HG03108 (cell line): Measurements from ENCODE around the gene PDE11A.
"Not testable (repeated sequence)": the region's sequence is repeated elsewhere in the genome, so short reads cannot be mapped to it uniquely, and the experiment has no call there.

ENCODE experiments used
- ATAC-seq: cut with Tn5 transposase; IDR thresholded peaks from one replicate; pipeline ENCODE4 v1.9.1; 2021; ENCODE audit warnings: moderate library complexity; ENCODE audit not compliant: unreplicated experiment

The PDE11A gene

DNA sequence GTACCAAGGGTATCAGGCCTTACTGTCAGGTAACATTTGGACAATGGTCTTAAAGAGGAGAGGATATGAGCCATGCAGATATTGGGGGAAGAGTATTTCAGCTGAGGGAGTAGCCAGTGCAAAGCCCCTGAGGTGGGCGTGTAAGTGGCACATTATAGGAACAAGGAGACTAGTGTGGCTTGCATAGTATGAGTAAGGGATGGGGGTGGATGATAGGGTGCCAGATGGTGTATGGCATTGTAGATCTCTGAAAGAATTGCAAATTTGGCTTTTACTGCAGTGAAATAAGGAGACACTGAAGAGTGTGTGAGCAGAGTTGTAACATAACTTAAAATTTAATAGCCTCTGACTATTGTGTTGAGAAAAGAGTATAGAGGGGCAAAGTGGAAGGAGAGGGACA is 244.0 kb downstream of the PDE11A start:
- no peak for ATAC-seq

DNA sequence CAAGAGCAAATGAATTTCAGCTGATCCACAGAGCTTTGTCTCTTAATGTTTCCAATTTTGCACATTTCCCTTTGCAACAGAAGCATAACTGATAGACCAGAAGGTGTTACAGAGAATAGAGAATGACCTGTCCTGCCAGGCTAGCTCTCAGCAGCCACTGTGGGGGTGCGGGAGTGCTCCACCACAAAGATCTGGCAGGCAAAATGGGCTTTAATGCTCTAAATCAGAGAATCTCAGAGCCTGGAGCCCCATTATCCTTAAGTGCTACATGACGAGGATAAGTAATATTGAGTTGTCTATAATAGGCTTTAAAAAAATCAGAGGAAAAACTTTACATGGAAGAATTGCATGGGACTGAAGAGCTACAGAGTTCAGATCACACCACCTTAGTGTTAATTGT is 245.7 kb downstream of the PDE11A start:
- no peak for ATAC-seq

DNA sequence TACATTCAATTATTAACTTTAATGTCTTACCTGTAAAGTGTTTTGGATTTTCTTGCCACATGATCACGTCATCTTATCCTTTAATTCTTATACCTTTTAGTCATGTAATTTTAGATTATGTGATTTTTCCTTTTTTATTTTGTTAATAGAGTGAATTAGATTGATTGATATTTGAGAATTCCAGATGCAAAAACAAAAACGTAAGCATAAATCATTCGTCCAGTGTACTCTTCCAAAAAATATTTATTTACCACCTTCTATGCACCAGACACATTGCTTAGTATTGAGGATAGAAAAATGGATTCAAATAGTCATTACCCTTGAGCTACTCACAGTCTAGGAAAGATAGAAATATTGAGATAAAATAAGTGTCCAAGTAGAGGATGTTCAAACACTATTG is 249.6 kb downstream of the PDE11A start:
- ATAC-seq = no peak

DNA sequence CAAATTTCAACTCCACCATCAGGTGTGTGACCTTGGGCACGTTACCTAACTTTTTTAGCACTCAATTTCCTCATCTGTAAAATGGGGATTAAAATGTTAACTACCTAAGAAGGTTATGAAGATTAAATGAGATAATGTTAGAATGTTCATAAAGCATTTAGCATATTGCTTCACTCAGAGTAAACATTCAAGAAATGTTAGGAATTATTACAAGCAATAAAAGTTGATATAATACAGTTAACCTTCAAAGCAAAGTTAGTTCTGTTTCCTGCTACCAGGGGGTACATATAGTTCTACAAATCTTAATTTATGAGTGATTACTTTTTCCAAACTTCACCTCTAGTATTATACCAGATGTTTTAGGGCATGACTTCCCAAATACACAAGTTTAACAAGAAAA is 254.2 kb downstream of the PDE11A start:
- no peak for ATAC-seq

DNA sequence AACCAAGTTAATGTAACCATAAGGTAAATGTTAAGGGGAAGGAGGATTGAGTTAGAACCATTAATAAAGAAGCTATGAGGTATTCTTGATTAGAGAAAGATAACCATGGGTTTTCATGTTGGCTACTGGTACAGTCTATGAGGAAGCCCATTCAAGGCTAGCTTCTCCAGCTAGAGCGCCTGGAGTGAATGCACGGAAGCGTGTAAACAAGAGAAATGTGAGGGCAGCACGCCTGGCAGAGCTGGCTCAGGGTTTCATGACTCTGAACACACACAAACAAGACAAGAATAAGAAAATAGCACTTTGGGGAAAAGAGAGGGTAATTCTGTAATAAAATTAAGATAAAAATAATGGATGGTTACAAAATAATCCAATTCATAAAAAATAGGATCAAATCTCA is 255.3 kb downstream of the PDE11A start:
- no peak for ATAC-seq

DNA sequence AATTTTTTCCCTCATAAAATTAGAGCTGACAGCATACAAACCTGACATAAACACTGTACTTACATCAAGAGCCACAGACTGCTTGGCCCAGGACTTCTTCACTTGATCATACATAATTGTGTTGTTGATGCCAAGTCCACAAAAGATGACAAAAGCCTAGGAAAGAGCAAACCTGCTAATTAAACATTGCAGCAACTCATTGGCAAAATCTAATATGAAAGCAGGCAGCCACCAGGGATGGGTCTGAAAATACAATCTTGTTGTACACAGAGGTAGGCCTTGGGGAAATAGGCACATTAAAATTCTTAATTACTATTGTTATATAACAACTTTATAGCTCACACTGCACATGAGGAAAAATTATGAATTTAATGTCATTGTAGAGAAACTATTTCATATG is 255.8 kb downstream of the PDE11A start:
- no peak for ATAC-seq

DNA sequence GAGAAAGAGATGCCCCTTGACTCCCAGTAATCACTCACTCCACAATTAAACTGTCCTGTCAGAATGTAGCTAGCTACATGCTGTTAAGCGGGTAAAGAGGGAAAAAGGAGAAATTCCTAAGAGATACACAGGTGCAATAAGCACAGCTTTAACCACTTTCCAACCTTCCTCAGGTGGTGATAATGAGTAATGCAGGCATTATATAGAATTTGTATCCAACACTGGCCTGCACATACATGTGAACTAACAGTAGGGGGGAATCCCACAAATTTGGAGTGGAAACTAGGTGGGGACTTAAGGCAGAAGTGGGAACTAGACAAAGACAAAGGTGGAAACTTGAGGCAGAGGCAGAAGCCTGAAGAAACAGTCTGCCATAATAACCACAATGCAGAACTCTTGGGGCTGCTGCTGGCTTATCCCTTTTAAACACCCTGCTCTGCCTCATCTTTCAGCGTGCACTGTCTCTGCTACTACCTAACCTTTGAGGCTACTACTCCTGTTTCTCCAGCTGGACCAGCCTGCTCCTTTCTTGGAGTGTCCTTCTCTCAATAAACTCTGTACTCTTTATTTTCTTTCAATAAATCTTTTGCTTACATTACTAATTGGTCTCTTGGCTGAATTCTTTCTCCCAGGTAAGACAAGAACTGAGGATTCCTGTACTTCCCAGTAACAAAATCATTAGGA is 259.7 kb downstream of the PDE11A start:
- ATAC-seq = no peak

DNA sequence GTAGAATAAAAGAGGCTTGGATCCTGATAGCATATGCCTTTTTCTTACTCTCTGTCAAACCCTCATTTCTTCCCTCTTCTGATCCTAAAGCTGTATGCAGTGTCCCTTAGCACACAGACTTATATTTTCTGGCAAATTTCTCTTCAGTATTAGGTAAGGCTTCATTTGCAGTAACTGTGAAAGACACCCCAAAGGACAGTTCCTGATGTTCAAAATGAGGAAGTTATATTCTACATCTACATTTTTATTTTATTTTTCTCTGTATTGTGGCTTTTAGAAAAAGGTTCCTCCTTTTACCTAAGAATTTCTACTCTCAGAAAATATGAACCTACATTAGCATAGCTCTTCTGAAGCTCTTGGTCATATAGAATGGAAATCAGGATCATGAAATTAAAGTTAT is 261.7 kb downstream of the PDE11A start:
- no peak for ATAC-seq

DNA sequence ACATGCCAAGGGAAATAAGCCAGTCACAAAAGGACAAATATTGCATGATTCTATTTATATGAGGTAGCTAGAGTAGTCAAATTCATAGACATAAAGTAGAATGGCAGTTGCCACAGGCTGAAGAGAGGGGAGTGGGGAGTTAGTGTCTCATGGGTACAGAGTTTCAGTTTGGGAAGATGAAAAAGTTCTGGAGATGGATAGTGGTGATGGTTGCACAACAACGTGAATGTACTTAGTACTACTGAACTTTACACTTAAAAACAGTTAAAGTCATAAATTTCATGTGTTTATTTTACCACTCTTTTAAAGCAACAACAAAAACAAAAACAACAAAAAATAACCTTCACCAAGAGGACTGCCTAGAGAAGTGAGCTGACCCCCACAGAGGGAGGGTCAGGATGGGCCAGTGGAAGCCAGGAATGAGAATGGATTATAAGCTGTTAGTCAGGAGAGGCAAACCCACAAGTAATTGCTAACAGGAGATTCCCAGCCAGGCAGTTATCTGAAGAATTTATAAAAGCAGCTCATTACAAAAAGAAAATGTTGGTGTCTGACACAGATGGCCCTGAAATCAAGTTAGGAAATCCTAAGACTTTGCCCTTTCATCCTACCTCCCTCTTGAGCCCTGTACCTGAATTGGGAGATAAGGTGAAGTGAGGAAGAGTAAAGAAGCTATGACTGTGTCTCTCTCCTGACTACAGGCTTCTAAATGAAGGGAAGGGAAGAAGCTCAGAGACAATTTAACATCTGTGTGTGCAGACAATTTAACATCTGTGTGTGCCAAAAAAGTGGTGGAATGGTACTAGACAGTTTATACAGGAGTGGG is 263.4 kb downstream of the PDE11A start:
- no peak for ATAC-seq

DNA sequence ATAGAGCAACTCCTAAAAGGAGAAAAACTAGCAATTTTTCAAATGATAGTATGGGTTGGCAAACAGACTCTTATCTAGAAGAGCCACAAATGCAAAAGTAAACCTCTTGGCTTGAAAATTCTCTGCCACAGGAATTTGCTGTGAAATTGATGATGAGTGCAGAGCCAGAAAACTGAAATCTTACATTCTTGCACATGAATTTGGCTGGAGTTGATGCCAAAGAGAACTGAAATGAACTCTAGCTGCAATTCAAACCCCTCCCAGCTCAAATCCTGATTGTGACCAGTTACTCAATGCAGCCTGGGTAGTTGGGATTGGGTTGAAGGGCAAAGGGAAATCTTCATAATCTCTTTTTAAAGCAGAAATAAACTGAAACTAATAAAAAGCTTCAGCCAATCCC is 266.6 kb downstream of the PDE11A start:
- no peak for ATAC-seq

DNA sequence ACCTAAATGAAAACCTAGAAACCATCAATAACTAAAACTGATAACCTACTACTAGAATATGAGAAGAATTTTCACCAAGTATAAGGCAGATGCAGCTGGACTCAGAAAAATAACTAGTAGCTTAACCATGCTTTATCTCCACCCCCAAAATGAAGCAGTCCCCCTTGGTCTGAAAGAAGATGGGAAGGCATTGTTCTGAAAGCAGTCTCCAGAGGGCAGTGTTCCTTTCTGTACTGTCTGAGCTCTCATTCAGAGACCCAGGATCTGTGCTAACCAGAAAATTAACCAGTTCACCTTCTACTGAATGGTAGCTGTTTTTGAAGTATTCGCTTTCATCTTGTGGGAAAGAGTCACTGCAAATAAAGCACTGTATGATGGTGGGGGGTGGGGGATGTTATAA is 273.0 kb downstream of the PDE11A start:
- ATAC-seq = no peak

DNA sequence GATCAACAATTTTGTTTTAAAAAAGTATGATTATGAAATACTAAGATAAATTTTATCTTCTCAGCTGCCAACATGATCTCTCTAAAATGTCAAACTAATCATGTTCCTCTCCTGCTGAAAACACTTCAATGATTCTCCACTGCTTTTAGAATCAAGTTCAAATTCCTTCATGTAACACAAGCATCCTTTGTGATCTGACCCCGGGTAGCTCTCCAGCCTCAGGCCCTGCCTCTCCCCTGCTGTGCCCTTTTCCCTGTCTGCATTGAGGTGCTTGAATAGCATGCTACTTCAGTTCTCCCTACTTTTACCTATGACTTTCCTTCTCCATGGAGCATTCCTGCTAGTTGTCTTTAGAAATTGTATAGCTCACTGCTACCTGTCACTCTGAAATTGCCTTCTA is 274.8 kb downstream of the PDE11A start:
- ATAC-seq = no peak

DNA sequence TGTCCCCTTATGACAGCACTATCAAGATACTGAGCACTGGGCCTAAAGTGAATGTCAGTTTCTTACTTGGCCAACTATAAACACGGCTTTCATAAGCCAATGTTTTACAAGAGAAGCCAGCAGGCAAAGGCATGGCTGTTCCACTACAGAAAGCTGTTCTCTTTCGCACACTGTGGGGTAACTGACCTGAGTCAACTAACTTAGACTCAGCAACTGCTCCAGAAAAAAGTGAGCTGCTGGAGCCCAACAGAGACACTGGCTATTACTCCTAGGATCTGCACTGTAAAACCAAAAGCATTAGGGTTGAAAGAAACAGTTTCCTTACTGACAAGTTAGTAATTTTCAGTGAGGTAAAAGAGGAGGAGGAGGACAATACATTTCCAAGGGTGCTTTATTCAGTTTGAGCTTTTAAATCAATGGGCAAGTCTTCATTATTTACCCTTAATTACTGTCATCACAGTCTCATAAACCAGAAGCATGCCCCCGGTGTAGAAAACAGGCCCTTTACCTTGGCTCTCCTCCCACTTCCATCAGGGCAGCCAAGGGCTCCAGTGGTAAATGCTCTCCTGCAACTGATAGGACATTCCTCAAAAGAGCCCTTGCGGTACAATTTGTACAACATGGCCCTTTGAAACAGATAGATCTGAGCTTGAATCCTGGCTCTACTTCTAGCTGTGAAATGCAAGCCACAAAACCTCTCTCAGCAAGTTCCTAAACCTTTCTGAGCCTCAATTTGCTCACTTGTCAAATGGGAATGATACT is 275.7 kb downstream of the PDE11A start:
- ATAC-seq = no peak

DNA sequence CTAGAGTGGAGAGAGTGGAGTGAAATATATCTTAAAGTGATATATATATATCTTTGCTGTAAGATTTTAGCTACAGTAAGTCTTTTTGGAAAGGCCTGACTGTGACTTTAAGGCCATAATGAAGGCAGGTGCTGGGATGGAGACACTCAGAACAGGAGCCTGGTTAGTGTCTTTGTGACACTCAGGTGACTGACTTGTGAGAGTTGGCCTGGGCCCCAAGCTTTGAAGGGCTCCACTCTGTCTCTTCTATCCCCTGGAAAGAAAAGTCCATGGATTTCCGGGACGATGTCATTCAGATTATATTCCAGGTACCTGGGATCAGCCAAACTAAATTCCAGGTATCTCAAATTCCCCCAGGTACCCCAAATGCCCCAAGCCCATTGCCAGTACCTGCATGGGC is 276.6 kb downstream of the PDE11A start:
- ATAC-seq = no peak

DNA sequence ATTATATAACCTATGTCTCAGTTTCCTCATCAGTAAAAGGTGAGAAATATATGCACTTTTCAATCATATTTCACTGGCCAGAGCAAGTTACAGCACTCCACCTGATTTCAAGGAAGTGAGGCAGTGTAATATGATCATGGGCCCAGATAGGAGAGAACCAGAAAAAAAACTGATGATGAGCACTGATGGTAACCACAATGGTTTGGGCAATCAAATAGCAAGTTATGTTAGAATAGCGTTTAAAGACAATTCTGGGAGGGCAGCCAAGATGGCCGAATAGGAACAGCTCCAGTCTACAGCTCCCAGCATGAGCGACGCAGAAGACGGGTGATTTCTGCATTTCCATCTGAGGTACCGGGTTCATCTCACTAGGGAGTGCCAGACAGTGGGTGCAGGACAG is 287.4 kb downstream of the PDE11A start:
- not testable (repeated sequence) for ATAC-seq

DNA sequence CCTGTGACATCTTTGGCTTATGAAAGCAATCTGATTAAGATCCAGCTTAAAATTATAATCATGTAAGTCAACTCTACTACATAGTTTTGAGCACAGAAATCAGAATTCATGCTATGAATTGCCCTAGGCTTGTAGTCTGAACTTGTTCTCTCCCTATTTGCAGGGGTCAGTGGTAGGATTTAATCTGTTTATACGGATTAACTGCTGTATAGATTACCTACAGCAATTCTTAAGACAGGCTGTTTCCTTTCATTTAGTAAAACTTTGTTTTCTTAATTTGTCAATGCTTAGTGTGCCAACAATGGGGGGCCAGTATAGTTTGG is 287.9 kb downstream of the PDE11A start:
- ATAC-seq = no peak

DNA sequence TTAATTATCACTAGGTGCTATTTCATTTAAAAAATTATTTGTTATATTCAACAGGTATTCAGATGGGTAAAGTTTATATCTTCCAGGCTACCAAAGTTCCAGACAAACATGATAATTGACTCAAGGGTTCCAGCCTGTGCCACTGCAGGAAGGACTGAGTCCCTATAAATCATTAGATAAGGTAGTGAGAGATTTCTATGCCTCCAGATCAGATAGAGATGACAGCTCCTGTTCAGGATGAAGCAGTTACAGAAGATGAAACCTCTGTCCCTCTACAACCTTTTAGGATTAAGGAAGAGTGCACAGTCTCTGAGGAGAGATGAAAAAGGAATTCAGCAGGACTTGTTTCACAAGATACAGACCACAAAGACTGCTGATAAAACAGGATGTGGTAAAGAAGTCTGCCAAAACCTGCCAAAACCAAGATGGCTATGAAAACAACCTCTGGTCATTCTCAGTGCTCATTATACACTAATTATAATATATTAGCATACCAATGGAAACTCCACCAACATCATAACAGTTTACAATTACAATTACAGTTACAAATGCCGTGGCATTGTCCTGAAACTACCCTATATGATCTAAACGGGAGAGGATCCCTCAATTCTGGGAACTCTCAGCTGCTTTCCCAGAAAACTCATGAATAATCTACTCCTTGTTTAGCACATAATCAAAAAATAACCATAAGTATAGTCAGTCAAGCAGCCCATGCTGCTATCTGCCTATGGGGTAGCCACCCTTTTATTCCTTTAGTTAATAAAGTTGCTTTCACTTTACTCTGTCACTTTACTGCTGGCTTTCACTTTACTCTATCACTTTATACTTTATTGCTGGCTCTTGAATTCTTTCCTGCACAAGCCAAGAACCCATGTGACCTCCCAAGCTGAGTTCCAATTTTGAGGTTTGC is 288.5 kb downstream of the PDE11A start:
- ATAC-seq = peak; percentile 98

DNA sequence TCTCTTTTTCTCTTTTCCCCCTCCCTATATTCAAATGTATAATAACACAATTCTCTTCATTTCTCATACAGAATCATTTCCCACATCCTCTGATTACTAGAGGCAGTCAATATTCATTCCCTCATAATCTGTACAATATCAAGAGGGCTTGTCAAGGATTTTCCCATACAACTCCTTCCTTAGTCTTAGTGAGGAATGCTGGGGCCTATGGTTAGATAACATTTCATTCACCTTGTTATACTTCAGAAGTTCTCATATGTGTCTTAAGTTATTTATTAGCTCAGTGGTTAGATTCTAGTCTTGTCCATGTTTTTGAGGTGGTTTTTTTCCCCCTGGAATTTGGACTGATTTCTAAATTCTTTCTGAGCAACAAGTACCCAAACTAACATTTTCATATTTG is 289.5 kb downstream of the PDE11A start:
- no peak for ATAC-seq

DNA sequence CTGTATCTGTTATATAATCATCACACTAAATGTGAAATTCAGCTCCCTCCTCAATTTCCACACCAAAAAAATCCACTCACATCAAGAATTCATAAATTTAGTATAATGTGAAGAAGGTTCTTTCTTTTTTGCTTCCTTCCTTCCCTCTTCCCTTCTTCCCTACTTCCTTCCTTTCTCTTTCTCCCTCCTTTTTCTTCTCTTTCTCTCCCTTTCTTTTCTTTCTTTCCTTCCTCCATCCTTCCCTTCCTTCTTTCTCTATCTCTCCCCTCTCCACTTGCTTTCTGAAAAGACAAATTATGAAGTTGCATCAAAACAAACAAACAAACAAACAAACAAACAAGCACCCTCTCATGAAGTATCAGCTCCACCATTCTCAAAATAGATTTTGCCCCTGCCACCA is 290.0 kb downstream of the PDE11A start:
- ATAC-seq = no peak

DNA sequence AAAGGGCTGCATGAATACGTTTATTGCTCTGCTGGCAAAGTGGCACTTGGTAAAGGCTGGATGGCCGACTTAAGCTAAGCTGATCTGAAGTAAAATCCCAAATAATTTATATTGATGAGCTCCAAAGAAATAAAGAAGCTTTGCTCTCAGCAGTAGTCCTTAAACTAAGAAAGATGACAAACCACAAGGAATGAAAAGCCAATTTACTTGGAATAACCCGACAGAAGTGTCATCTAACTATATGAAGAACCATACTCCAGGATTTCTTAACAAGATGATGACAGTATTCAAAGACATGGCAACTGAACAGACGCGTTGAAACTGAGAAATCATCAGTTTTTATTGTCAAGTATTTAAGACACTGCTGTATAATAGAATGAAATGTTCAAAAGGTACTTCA is 294.1 kb downstream of the PDE11A start:
- ATAC-seq = no peak

DNA sequence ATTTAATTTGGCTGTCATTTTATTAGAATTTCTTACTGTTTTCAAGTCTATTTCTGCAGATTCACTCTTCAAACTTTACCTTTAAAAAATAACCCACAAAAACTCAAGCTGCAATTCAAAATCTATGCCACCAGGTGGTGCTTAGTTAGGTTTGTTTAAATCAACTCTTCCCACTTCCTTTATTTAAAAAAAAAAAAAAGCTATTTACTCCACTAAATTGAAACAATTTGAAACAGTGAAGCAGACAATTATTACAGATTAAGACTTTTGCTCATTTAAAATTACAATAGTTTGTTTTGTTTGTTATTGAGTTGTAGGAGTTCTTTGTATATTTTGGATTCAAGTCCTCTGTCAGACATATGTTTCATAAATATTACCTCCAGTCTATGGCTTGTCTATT is 300.0 kb downstream of the PDE11A start:
- no peak for ATAC-seq
